ENCODE data around the gene JAKMIP1.

DNA sequence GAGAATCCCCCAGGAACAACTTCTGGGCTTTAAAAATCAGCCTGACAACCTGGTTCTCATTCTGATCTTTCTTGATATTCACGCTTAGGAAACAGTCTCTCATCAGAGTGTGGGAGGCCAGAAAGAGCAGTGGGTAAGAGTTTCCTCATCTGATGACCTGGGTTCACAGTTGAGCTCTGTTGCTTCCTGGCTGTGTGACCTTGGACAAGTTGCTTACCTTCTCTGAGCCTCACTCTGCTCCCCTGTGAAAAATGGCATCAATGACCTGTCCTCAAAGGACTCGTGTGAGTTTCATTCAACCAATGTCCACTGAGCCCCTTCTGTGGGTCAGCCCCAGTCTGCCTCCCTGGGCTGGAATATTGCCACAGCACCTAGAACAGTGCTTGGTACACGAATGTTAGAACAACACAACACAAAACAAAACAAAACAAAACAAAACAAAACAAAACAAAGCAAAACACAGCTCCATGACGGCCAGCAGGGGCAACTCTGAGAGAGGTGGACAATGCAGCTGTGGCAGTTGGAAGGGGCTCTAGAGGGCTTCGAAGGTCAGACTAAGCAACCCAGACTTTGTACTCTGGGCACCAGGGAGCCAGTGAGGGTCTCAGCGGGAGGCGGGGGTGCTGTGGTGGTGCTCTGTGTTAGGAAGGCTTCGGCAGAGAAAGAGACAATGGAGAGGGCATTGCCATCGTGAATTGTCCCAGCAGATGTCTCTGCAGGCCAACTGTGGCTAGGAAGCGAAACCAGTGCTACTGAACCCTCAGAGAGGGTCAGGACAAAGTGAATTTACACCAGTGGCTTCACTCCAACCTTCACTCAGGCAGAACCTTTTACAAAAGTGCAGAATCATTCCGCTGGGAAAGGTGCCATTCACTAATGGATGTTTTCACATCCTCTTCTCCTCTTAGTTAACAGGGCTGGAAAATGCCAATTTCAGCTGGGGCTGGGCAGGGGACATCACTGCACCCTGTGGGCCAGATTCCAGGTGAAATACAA lies 167.8 kb downstream of the JAKMIP1 start:
- TF ChIP-seq FOSL1 (IDR thresholded peaks at IDR 0.05; ENCODE audit: low read depth) (no peak), RAD21 (IDR thresholded peaks at IDR 0.05; ENCODE audit: low read depth) (no peak), SRF (IDR thresholded peaks at IDR 0.05; ENCODE audit: low read depth) (no peak), REST (IDR thresholded peaks at IDR 0.05; ENCODE audit: low read depth) (no peak), EZH2 (IDR thresholded peaks at IDR 0.05) (no peak), ZNF274 (IDR thresholded peaks at IDR 0.05; ENCODE audit: low read depth, low read length) (no peak), CTCF (IDR thresholded peaks at IDR 0.05 in 2 of 3, conservative IDR thresholded peaks at IDR 0.05 in 1 of 3; ENCODE audit: borderline replicate concordance in 1 of 3, insufficient read depth in 1 of 3, low read depth in 2 of 3, low read length in 2 of 3) (0 out of 6 replicates have a peak, but pooled peaks of 1 of the 3 experiments have one; percentile 12), ATF3 (IDR thresholded peaks at IDR 0.05) (no peak)
- TF ChIP-seq, protein P1, sequence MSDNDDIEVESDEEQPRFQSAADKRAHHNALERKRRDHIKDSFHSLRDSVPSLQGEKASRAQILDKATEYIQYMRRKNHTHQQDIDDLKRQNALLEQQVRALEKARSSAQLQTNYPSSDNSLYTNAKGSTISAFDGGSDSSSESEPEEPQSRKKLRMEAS (IDR thresholded peaks at IDR 0.05), result no peak
